ENCODE data around the gene SLC6A4.
"Not testable (repeated sequence)": the region's sequence is repeated elsewhere in the genome, so short reads cannot be mapped to it uniquely, and the experiment has no call there.

SLC6A4 gene

GRCh38 chr17:30238387-30239088 is 3.0 kb upstream of the SLC6A4 start:
- FAIRE-seq = no peak

- no peak for FAIRE-seq
These were observed 2.5 kb upstream of the SLC6A4 start for GRCh38 chr17:30238003-30238344.

GRCh38 chr17:30237296-30238002 is 2.0 kb upstream of the SLC6A4 start:
- no peak for FAIRE-seq

- FAIRE-seq = no peak
These were observed 1.3 kb upstream of the SLC6A4 start for GRCh38 chr17:30236766-30237165.

- FAIRE-seq = no peak
These were observed 764 bp upstream of the SLC6A4 start for GRCh38 chr17:30236297-30236624.

GRCh38 chr17:30234964-30235363 is 533 bp downstream of the SLC6A4 start:
- no peak for FAIRE-seq

- no peak for FAIRE-seq
These were observed 1.2 kb downstream of the SLC6A4 start for GRCh38 chr17:30234296-30234695.

- FAIRE-seq = no peak
These were observed 2.6 kb downstream of the SLC6A4 start for GRCh38 chr17:30232824-30233427.

- FAIRE-seq = no peak
These were observed 3.3 kb downstream of the SLC6A4 start for GRCh38 chr17:30232015-30232823.

- no peak for FAIRE-seq
These were observed 4.8 kb downstream of the SLC6A4 start for GRCh38 chr17:30230596-30231125.

GRCh38 chr17:30230009-30230408 is 5.5 kb downstream of the SLC6A4 start:
- not testable (repeated sequence) for FAIRE-seq

GRCh38 chr17:30229012-30229411 is 6.5 kb downstream of the SLC6A4 start:
- FAIRE-seq = no peak

GRCh38 chr17:30228011-30228410 is 7.5 kb downstream of the SLC6A4 start:
- no peak for FAIRE-seq

GRCh38 chr17:30226878-30227277 is 8.6 kb downstream of the SLC6A4 start:
- no peak for FAIRE-seq

GRCh38 chr17:30225919-30226553 is 9.5 kb downstream of the SLC6A4 start:
- no peak for FAIRE-seq

GRCh38 chr17:30225112-30225511 is 10.4 kb downstream of the SLC6A4 start:
- FAIRE-seq = no peak

GRCh38 chr17:30224419-30224960 is 11.0 kb downstream of the SLC6A4 start:
- FAIRE-seq = no peak

GRCh38 chr17:30222721-30223175 is 12.7 kb downstream of the SLC6A4 start:
- FAIRE-seq = no peak

- FAIRE-seq = no peak
These were observed 13.2 kb downstream of the SLC6A4 start for GRCh38 chr17:30222251-30222650.

GRCh38 chr17:30221346-30221745 is 14.2 kb downstream of the SLC6A4 start:
- no peak for FAIRE-seq

GRCh38 chr17:30220414-30220813 is 15.1 kb downstream of the SLC6A4 start:
- FAIRE-seq = no peak

GRCh38 chr17:30219833-30220232 is 15.7 kb downstream of the SLC6A4 start:
- no peak for FAIRE-seq
